EH (cell line): ENCODE data around the gene SOX8.
"Not testable (repeated sequence)": the region's sequence is repeated elsewhere in the genome, so short reads cannot be mapped to it uniquely, and the experiment has no call there.

Source experiments
- DNase-seq: peaks from one replicate; pipeline ENCODE4 v3.0.0-alpha.2; 2015; ENCODE audit warnings: low read depth

SOX8 gene

DNA sequence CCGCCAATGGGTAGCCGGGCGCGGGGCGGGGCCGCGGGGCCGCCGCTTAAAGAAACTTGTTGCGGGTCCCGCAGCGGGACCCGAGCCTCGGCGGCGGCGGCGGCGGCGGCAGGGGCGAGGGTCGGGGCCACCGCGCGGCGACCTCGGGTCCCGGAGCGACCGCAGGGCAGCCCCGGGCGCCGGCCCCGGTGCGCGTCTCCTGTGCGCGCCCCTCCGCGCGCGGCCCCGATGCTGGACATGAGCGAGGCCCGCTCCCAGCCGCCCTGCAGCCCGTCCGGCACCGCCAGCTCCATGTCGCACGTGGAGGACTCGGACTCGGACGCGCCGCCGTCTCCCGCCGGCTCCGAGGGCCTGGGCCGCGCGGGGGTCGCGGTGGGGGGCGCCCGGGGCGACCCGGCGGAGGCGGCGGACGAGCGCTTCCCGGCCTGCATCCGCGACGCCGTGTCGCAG is at the start of gene SOX8:
Gene SOX8 (plus strand): TSS at position 76 of the 450 bp plus-strand sequence. CDS start 153 bp downstream, at position 229.
- DNase-seq: no peak

- no peak for DNase-seq
These were observed 48.7 kb upstream of the SOX8 start for GRCh38 chr16:932831-933330.

- DNase-seq: no peak
These were observed 48.0 kb upstream of the SOX8 start for GRCh38 chr16:933581-933980.

- no peak for DNase-seq
These were observed 47.4 kb upstream of the SOX8 start for GRCh38 chr16:934178-934577.

DNA sequence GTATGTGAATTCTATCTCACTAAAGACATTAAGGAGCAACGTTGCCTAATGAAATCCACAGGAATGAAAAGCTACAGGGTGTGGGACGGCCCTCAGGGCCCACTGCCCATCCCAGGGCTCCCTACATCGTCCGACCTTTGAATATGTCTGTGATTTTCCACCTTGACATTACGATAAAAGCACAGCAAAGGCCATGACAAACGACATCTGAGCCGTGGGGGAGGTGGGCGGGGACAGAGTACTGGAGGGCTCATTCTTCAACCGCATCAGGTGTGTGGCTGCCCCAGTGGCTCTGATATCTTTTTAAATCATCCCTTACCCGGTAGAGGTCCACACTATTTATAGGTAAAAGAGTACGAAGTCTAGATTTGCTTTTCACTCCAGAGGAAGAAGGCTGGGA is 45.9 kb upstream of the SOX8 start:
- DNase-seq: no peak

DNA sequence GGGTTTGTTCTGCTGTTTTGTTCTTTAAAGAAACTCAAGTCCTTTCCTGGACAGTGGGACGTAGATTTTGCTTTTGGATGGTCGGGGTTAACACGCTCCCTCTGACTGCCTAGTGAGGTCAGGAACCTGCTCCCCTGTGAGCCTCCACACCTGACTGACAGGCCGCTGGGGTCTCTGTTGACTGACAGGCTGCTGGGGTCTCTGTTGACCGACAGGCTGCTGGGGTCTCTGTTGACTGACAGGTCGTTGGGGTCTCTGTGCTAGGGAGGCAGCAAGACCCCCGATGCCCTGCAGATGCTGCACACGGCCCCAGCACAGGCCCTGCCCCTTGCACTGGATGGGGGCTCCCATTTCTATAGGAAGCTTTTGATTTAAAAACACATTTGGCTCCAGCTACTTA is 44.3 kb upstream of the SOX8 start:
- DNase-seq: no peak

GRCh38 chr16:937723-938122 is 43.8 kb upstream of the SOX8 start:
- DNase-seq: no peak

DNA sequence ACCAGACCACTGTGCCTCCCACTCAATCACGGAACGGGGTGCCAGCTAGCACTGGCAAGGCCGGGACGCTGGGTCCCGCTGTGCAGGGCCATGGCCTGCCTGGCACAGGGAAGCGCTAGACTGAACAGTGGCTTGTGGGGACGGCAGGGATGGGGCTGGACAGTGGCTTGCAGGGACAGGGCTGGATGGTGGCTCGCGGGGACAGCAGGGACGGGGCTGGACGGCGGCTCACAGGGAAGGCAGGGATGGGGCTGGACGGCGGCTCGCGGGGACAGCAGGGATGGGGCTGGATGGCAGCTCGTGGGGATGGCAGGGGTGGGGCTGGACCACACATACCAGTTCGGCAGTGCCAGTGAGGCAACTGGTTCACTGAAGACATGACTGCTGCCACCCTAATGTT is 43.4 kb upstream of the SOX8 start:
- DNase-seq: no peak

GRCh38 chr16:938752-939151 is 42.8 kb upstream of the SOX8 start:
- no peak for DNase-seq

DNA sequence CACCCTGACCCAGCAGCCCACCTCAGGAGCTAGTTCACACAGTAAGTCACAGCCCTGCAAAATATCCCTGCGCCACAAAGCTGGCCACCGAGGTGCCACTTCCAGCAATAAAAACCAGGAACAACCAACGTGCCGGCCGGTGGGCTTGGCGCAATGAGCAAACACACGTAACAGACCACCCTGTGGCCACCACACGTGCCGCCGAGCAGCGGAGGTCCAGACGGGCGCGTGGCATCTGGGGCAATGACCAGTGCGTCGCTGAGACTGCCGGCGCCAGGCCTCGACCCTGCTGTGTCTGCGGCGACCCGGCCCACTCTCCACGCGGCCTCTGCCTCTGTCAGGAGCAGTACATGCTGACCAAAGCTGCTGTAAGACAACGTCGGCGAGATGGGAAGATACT is 42.3 kb upstream of the SOX8 start:
- no peak for DNase-seq

GRCh38 chr16:939941-940340 is 41.6 kb upstream of the SOX8 start:
- no peak for DNase-seq

DNA sequence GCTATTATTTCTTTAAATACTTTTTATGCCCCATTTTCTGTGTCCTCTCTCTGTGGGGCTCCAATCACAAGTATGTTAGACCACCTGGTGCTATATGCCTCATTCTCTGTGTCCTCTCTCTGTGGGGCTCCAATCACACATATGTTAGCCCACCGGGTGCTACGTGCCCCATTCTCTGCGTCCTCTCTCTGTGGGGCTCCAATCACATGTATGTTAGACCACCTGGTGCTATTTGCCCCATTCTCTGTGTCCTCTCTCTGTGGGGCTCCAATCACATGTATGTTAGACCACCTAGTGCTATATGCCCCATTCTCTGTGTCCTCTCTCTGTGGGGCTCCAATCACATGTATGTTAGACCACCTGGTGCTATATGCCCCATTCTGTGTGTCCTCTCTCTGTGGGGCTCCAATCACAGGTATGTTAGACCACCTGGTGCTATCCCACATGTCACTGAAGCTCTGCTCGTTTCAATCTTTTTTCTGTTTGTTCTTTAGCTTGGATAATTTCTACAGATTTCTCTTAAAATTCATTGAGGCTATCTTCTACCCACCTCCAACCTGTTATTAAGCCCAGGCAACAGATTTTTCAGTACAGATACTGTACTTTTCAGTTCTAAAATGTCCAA is 39.0 kb upstream of the SOX8 start:
- DNase-seq: no peak

GRCh38 chr16:943971-944370 is 37.6 kb upstream of the SOX8 start:
- no peak for DNase-seq

DNA sequence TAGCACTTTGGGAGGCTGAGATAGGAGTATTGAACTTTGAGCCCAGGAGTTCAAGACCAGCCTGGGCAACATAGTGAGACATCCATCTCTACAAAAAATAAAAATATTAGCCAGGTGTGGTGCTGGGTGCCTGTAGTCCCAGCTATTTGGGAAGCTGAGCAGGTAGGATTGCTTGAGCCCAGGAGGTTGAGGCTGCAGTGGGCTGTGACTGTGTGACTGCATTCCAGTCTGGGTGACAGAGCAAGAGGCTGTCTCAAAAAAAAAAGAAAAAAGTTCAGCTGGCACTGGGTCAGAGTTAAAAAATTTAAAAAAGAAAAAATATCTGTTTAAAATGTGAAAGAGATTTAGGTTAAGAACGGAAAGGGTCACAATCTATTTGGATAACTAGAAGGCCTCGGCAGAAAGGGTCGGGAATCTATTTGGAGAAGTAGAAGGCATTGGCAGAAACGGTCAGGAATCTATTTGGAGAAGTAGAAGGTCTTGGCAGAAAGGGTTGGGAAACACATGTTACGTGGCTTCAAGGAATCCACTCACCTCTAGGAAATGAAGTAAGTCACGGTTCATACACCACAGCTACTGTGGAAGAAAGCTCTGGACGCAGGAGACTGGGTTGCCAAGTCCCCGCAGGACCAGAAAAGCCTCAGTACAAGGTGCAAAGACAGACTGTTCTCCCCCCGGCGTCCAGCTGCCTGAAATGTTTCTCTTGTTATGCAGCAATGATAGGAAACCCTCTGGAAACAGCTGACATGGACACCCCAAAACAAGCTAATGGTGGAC is 36.1 kb upstream of the SOX8 start:
- peak; percentile 33 for DNase-seq

DNA sequence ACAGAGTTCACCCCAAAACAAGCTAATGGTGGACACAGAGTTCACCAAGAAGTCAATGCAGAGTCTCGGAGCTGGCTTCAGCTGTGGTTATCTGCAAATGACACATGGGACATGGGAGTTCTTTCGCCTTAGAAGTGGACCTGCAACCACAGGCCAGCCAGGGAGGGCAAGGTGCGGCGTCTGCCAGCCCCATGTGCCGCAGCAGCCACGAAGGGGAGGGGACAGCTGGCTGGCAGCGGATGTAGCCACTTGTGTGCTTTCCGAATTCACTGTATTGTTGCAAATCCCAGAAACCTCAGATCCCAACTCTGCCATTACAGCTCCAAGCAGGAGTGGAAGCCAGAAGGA is 35.5 kb upstream of the SOX8 start:
- no peak for DNase-seq

DNA sequence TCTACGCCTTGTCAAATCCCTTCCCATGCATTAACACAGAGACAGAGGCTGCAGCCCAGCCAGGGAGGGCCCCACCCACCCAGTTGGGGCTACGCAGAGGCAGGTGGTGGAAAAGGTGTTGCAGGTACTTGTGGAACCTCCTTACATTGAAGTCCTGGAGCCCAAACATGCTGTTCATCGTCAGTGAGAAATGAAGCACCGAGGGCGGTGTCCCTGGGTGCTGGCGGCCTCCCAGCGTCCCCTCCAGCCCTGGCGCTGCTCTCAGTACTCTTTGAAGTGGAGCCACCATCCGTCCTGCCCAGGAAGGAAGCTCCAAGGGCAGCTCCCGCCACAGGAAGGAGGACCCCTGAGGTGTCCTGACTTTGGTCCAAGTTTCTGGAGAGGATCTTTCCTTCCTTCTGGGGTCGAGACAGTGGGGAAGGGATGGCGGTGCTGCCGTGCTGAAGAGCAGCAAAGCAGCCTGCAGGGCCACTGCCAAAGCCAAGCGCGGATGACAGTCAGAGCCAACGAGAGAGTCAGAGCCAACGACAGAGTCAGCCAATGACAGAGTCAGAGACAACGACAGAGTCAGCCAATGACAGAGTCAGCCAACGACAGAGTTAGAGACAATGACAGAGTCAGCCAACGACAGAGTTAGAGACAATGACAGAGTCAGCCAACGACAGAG is 34.2 kb upstream of the SOX8 start:
- no peak for DNase-seq

- not testable (repeated sequence) for DNase-seq
These were observed 33.7 kb upstream of the SOX8 start for GRCh38 chr16:947922-948303.

GRCh38 chr16:948767-949166 is 32.8 kb upstream of the SOX8 start:
- not testable (repeated sequence) for DNase-seq

GRCh38 chr16:950733-951573 is 30.6 kb upstream of the SOX8 start:
- not testable (repeated sequence) for DNase-seq

DNA sequence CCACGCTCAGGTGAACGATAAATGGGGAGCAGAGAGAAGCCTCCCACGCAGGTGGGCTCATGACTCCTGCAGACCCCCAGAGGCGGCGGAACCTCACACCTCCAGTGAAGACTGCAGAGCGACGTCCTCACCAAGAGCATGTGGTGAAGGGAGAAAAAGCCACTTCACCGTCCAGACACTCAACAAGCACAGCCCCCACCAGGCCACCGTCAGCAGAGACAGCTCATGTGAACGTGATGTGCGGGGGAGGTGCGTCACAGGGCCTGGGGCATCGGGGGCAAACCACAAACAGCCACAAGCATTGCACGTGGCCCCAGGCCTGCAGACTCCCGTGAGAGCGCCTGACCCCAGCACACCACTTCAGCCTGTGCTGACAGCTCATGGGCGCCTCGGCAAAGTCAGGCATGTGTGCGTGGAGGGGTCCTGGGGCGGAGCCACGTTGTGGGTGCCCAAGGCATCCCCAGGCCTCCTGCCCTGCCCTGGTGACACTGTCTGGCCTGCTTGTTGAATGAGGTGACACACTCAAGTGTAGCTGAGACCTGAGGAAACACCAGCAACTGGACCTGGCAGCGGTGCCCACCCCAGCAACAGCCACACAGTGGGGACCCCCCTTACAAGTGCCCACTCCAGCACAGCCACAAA is 29.8 kb upstream of the SOX8 start:
- DNase-seq: peak; percentile 60

GRCh38 chr16:952321-952720 is 29.2 kb upstream of the SOX8 start:
- DNase-seq: no peak

DNA sequence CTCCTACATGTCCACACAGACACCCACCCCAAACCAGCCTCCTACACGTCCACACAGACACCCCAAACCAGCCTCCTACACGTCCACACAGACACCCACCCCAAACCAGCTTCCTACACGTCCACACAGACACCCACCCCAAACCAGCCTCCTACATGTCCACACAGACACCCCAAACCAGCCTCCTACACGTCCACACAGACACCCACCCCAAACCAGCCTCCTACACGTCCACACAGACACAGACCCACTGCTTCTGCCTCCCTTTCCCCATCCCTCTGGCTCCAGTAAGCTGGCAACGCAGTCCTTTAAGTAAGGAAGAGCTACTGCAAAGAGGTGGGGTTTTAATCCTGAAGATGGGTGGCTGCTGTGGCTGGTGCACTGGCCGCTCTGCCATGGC is 27.8 kb upstream of the SOX8 start:
- DNase-seq: not testable (repeated sequence)
